Endothelial cell of umbilical vein (primary cell): Measurements from ENCODE around the gene TEKT5. TPM values are rescaled to one million over a fixed set of nuclear protein-coding genes. Genes with fewer than 3 reads are reported as not detected.

ENCODE experiments used
- BruUV-seq: library from RNA; stranded (reverse); fragments of 400-500 nt; replicated peaks from 2 replicates; lab custom pipeline; 2021; lab: Mats Ljungman, UMichigan
- CTCF ChIA-PET: fragments of 300-600, 350-600 bp; sonication (Branson Sonifier 250); formaldehyde crosslinking; loops from one replicate; lab custom pipeline; 2021; ENCODE audit warnings: antibody characterized with exemption, inconsistent platforms; lab: Charles Lee
- POLR2A ChIA-PET: fragments of 300-600, 350-600 bp; sonication (Branson Sonifier 250); formaldehyde crosslinking; loops from one replicate; lab custom pipeline; 2021; ENCODE audit warnings: antibody characterized with exemption, inconsistent platforms; lab: Charles Lee
- DNase-seq: peaks from one replicate; pipeline ENCODE4 v3.0.0-alpha.2; 2011; ENCODE audit warnings: low read depth, low spot score
- FAIRE-seq: peaks from 2 replicates; lab custom pipeline; 2011; peaks lifted over from hg19 to GRCh38; lab: Jason Lieb, UNC
- H2AFZ ChIP-seq: 2 replicates; pipeline ENCODE4 v1.6.0; 2012; ENCODE audit warnings: low read depth, low read length, control low read depth, inconsistent platforms
- H3K27ac ChIP-seq: 2 replicates; pipeline ENCODE4 v1.5.1; 2011; ENCODE audit warnings: low read depth, mild to moderate bottlenecking, control low read depth, low read length, moderate library complexity; ENCODE audit not compliant: insufficient read depth
- H3K27me3 ChIP-seq, 2 experiments: 2 replicates each; pipeline versions ENCODE4 v1.6.0 to v1.6.1; 2011; ENCODE audit warnings: low read length in 2 of 2, mixed read lengths in 1 of 2; ENCODE audit not compliant: control insufficient read depth in 2 of 2, insufficient read depth in 2 of 2
- H3K36me3 ChIP-seq, 2 experiments: 2 replicates in 1 of 2; 3 replicates in 1 of 2; pipeline ENCODE4 v1.5.1; 2011; ENCODE audit warnings: low read length in 2 of 2, mild to moderate bottlenecking in 1 of 2, moderate library complexity in 1 of 2; ENCODE audit not compliant: control insufficient read depth in 2 of 2, insufficient read depth in 2 of 2; ENCODE audit errors: extremely low read depth in 1 of 2
- H3K4me1 ChIP-seq: 3 replicates; pipeline ENCODE4 v1.5.1; 2011; ENCODE audit warnings: mild to moderate bottlenecking, low read length; ENCODE audit not compliant: control insufficient read depth, insufficient read depth; ENCODE audit errors: extremely low read depth
- H3K4me2 ChIP-seq: 2 replicates; pipeline ENCODE4 v1.6.1; 2011; ENCODE audit warnings: low read length, control low read depth, mixed read lengths; ENCODE audit not compliant: insufficient read depth
- H3K4me3 ChIP-seq, 3 experiments: fragments of 200-600 bp in 1 of 3; sonication (generic), shearing (Covaris generic) in 1 of 3; replicated peaks in 1 of 3; 2 replicates each; pipeline ENCODE4 v1.5.1; 2011 to 2016; ENCODE audit warnings: control low read depth in 3 of 3, low read length in 3 of 3, mild to moderate bottlenecking in 2 of 3, inconsistent platforms in 1 of 3, low read depth in 1 of 3, moderate library complexity in 1 of 3; ENCODE audit not compliant: insufficient read depth in 1 of 3
- H3K79me2 ChIP-seq: 2 replicates; pipeline ENCODE4 v1.6.0; 2012; ENCODE audit warnings: low read length, inconsistent platforms; ENCODE audit not compliant: control insufficient read depth, insufficient read depth
- H3K9ac ChIP-seq: replicated peaks from 2 replicates; pipeline ENCODE3; 2011; ENCODE audit warnings: low read length, control low read depth; ENCODE audit not compliant: insufficient read depth; ENCODE audit errors: extremely low read depth
- H3K9me1 ChIP-seq: replicated peaks from 3 replicates; pipeline ENCODE4 v1.6.0; 2011; ENCODE audit warnings: mild to moderate bottlenecking, low read length; ENCODE audit not compliant: control insufficient read depth, insufficient read depth; ENCODE audit errors: extremely low read depth
- H3K9me3 ChIP-seq: replicated peaks from 2 replicates; pipeline ENCODE4 v1.5.1; 2012; ENCODE audit warnings: low read length, inconsistent platforms; ENCODE audit not compliant: control insufficient read depth, insufficient read depth
- H4K20me1 ChIP-seq: replicated peaks from 2 replicates; pipeline ENCODE3; 2011; ENCODE audit warnings: mild to moderate bottlenecking, low read length; ENCODE audit not compliant: control insufficient read depth, insufficient read depth; ENCODE audit errors: extremely low read depth
- CTCF ChIP-seq, 2 donors: IDR thresholded peaks; 1 replicate in 1 of 2; 2 replicates in 1 of 2; pipeline ENCODE4 v1.5.1; 2011; ENCODE audit warnings: low read length in 2 of 2, mild to moderate bottlenecking in 2 of 2, moderate library complexity in 2 of 2, control low read depth in 1 of 2, inconsistent platforms in 1 of 2, low read depth in 1 of 2; ENCODE audit not compliant: insufficient read depth in 1 of 2; ENCODE audit errors: extremely low read depth in 1 of 2
- EZH2 ChIP-seq: IDR thresholded peaks from 2 replicates; pipeline ENCODE4 v1.6.1; 2012; ENCODE audit warnings: borderline replicate concordance, low read depth, mild to moderate bottlenecking, moderate library complexity, low read length, inconsistent platforms; ENCODE audit not compliant: severe bottlenecking
- FOS ChIP-seq: IDR thresholded peaks from 2 replicates; pipeline ENCODE4 v1.6.1; 2011; ENCODE audit warnings: mild to moderate bottlenecking, low read length, moderate library complexity, borderline replicate concordance; ENCODE audit not compliant: insufficient read depth
- GATA2 ChIP-seq: IDR thresholded peaks from 2 replicates; pipeline ENCODE4 v1.7.0; 2011; ENCODE audit warnings: low read depth, mild to moderate bottlenecking, moderate library complexity, mixed read lengths, low read length; ENCODE audit not compliant: insufficient read length, insufficient read depth
- JUN ChIP-seq: IDR thresholded peaks from 2 replicates; pipeline ENCODE4 v1.6.1; 2011; ENCODE audit warnings: borderline replicate concordance, low read depth; ENCODE audit not compliant: insufficient read length, insufficient read depth
- MAX ChIP-seq: IDR thresholded peaks from 2 replicates; pipeline ENCODE4 v1.6.1; 2011; ENCODE audit not compliant: insufficient read depth, insufficient read length
- MYC ChIP-seq: IDR thresholded peaks from one replicate; pipeline ENCODE4 v1.6.1; 2011; ENCODE audit warnings: mild to moderate bottlenecking, low read depth, low read length
- POLR2A ChIP-seq: IDR thresholded peaks from 2 replicates; pipeline ENCODE4 v1.6.1; 2012; ENCODE audit warnings: low read depth, mild to moderate bottlenecking, control low read depth, low read length
- POLR2AphosphoS5 ChIP-seq: IDR thresholded peaks from 2 replicates; pipeline ENCODE4 v1.6.1; 2012; ENCODE audit warnings: low read depth, mild to moderate bottlenecking, control low read depth, low read length, moderate library complexity; ENCODE audit not compliant: insufficient read depth
- dilution Hi-C: fragments of 300-500 bp; cut with MboI; formaldehyde crosslinking; loops from one replicate; pipeline ENCODE4 v1.15.0; 2019; ENCODE audit warnings: low sequenced_read_pairs; ENCODE audit not compliant: extremely low pct_ligation_motif_present
- intact Hi-C: fragments of 100-400 bp; cut with micrococcal nuclease; formaldehyde crosslinking; loops from one replicate; pipeline ENCODE4 v1.10.0; 2022
- polyA plus RNA-seq, 4 experiments: library from polyadenylated mRNA; depleted of rRNA in 3 of 4; stranded (reverse) in 3 of 4; unstranded in 1 of 4; fragments of >200 nt; gene quantifications; 2 replicates each; pipeline versions ENCODE4 v1.2.1 to v1.2.3, GENCODE V29; 2011 to 2012; ENCODE audit warnings: missing spikeins in 1 of 4
- total RNA-seq: library from RNA; stranded (reverse); gene quantifications from 2 replicates; pipeline ENCODE4 v1.2.3, GENCODE V29; 2021

Gene TEKT5
- total and polyA plus RNA-seq, 2 donors (not counting 3 experiments of a cell fraction or from before 2014, with no cell fraction given) = not detected

GRCh38 chr16:10729104-10730048 lies 34.6 kb upstream of the TEKT5 start:
- no peak overlapping the region for H3K27ac ChIP-seq
- no peak for TF ChIP-seq GATA2
- no peak for TF ChIP-seq EZH2
- TF ChIP-seq JUN = no peak
- no peak for TF ChIP-seq POLR2AphosphoS5
- no peak for TF ChIP-seq CTCF (IDR thresholded peaks at IDR 0.05; ENCODE audit: extremely low read depth in 1 of 2, insufficient read depth in 1 of 2, low read depth in 1 of 2, low read length in 2 of 2)
- no peak for TF ChIP-seq POLR2A
- no peak for TF ChIP-seq MAX
- TF ChIP-seq FOS = no peak
- no peak for TF ChIP-seq MYC
- no peaks in the 10 kb centered on the region for H3K9me1 ChIP-seq
- H3K4me3 ChIP-seq = no peak overlapping the region
- FAIRE-seq (no peak), DNase-seq (no peak)
- no peak overlapping the region for H3K9ac ChIP-seq
- no peaks in the 10 kb centered on the region for H3K36me3 ChIP-seq
- H4K20me1 ChIP-seq = no peaks in the 10 kb centered on the region
- dilution Hi-C loops (no loop called here), intact Hi-C loops (no loop called here)
- POLR2A ChIA-PET = no interaction called here
- no peaks in the 10 kb centered on the region for H3K79me2 ChIP-seq
- no peaks in the 10 kb centered on the region for H3K4me1 ChIP-seq
- H3K4me2 ChIP-seq = no peak overlapping the region
- no peaks in the 10 kb centered on the region for H3K27me3 ChIP-seq
- no peaks in the 10 kb centered on the region for H3K9me3 ChIP-seq
- no TSS peak for BruUV-seq
- CTCF ChIA-PET = no interaction called here
- H2AFZ ChIP-seq = no peak overlapping the region
